Colonic mucosa (tissue), 4 donors: ENCODE measurements around the gene TARM1. TPM values are rescaled to one million over a fixed set of nuclear protein-coding genes. Genes with fewer than 3 reads are reported as not detected.
"Not testable (repeated sequence)": the region's sequence is repeated elsewhere in the genome, so short reads cannot be mapped to it uniquely, and the experiment has no call there.

Experiments
- DNase-seq: peaks from one replicate; pipeline ENCODE4 v3.0.0-alpha.2; 2020
- H3K27ac ChIP-seq: fragments of 200-600 bp; one replicate; pipeline ENCODE4 v1.8.0; 2021
- H3K27me3 ChIP-seq: fragments of 200-600 bp; one replicate; pipeline ENCODE4 v1.8.0; 2021
- H3K36me3 ChIP-seq: fragments of 200-600 bp; one replicate; pipeline ENCODE4 v1.8.0; 2021
- H3K4me1 ChIP-seq: fragments of 200-600 bp; one replicate; pipeline ENCODE4 v1.8.0; 2021; ENCODE audit warnings: mild to moderate bottlenecking
- H3K4me3 ChIP-seq: fragments of 200-600 bp; one replicate; pipeline ENCODE4 v1.8.0; 2021
- H3K9ac ChIP-seq, 2 donors: one replicate each; pipeline ENCODE4 v1.7.0; 2013; ENCODE audit warnings: control low read depth in 2 of 2, low read depth in 2 of 2, low read length in 2 of 2
- H3K9me3 ChIP-seq: fragments of 200-600 bp; one replicate; pipeline ENCODE4 v1.8.0; 2021
- CTCF ChIP-seq: fragments of 200-600 bp; IDR thresholded peaks from one replicate; pipeline ENCODE4 v1.8.0; 2022; ENCODE audit warnings: antibody characterized with exemption, mild to moderate bottlenecking
- intact Hi-C: fragments of 100-400 bp; cut with DNase I; formaldehyde crosslinking; loops from one replicate; pipeline ENCODE4 v1.14.1; 2022
- total RNA-seq, 2 donors: library from RNA; stranded (reverse); fragmentation: NEBNext Ultra II Directional in 1 of 2; extraction: Animal tissue kit (Norgen Biotek cat#: 25700) in 1 of 2; gene quantifications; one replicate each; pipeline ENCODE4 v1.2.1, GENCODE V29; 2021
- donor health status: healthy.
- donor health status: DM: no; HTN: no; CAD: no.
- donor health status: DM: no; HTN: no; CAD: no.

TARM1 gene
- total RNA-seq, 2 donors from 2014 or later, result not detected

GRCh38 chr19:54105796-54106195 lies 24.6 kb upstream of the TARM1 start:
- H3K27ac ChIP-seq, result no peak overlapping the region
- H3K9me3 ChIP-seq, result no peaks in the 10 kb centered on the region
- intact Hi-C loops, result no loop called here
- TF ChIP-seq CTCF, result no peak
- no peaks in the 10 kb centered on the region for H3K4me1 ChIP-seq
- H3K9ac ChIP-seq, result no peak overlapping the region
- H3K36me3 ChIP-seq, result peaks cover 5% of the 10 kb centered on the region
- H3K4me3 ChIP-seq, result no peak overlapping the region
- H3K27me3 ChIP-seq, result no peaks in the 10 kb centered on the region
- no peak for DNase-seq

DNA sequence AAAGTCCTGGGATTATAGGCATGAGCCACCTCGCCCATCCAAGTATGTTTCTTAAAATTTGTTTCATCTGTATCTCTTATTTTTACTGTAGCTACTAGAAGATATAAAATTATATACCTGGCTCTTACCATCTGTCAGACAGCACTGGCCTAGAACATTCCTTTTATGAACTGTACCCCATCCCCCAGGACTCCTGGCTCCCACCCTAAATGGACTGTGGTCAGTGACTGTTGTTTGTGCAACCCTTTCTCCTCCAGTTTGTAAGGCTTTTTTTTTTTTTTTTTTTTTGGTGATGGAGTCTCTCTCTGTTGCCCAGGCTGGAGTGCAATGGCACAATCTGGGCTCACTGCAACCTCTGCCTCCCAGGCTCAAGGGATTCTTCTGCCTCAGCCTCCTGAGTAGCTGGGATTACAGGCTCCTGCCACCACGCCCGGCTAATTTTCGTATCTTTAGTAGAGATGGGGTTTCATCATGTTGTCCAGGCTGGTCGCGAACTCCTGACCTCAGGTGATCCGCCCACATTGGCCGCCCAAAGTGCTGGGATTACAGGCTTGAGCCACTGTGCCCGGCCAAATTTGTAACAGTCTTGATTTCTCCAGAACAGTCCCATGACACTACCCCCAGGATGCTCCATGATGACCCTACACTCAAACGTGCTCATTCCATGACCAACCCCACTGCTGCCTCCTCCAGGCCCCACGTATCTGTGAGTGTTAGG lies 24.0 kb upstream of the TARM1 start:
- intact Hi-C loops, result no loop called here
- no peaks in the 10 kb centered on the region for H3K9me3 ChIP-seq
- H3K4me1 ChIP-seq, result no peaks in the 10 kb centered on the region
- H3K27ac ChIP-seq, result no peak overlapping the region
- no peaks in the 10 kb centered on the region for H3K27me3 ChIP-seq
- no peak for DNase-seq
- no peak overlapping the region for H3K4me3 ChIP-seq
- TF ChIP-seq CTCF, result no peak
- peaks cover 5% of the 10 kb centered on the region for H3K36me3 ChIP-seq
- no peak overlapping the region for H3K9ac ChIP-seq

DNA sequence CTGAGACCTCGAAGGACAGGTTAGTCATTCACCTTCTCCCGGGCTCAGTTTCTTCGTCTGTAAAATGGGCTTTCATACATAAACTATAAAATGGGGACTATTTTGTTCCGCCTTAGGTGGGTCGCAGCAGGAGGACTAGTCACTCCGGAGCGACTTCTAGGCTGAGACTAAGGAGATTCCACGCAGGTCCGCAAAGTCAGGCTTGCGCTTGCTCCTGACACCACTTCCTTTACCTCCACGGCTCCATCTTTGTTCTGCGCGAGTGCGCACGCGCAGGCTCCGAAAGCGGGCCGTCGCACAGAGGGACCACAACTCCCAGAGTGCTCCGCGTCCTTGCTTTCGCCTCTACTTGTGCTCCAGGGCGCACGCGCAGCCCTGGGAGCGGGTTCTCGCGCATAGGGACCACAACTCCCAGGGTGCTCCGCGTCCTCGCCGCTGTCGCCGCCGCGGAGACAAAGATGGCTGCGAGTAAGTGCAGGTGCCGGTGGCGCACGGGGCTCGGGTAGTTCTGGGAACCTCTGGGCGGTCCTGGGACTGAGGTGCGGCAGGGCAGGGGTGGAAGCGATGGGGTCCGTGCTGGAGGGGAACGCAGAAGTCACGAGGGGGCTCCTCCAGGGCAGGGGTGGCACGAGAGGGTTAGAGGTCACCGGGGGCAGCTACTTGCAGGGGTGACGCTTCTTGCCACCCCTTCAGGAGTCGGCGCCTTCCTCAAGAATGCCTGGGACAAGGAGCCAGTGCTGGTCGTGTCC lies 21.4 kb upstream of the TARM1 start, which contains the start of gene NDUFA3:
NDUFA3 (plus strand) TSS at position 435 of the 749 bp plus-strand sequence; CDS start at position 459, 24 bp downstream.
- Histone ChIP-seq H3K27ac (peak within 1 kb of the TSS; percentile 50), H3K9me3 (no peaks in the 10 kb centered on the region), H3K36me3 (no peaks in the 10 kb centered on the region), H3K27me3 (no peaks in the 10 kb centered on the region), H3K4me3 (peak within 1 kb of the TSS; percentile 95), H3K4me1 (no peaks in the 10 kb centered on the region), H3K9ac (peak within 1 kb of the TSS; percentile 91 to 96)
- TF ChIP-seq CTCF, result no peak
- DNase-seq, result peak; percentile 97
- intact Hi-C loops, result no loop called here

DNA sequence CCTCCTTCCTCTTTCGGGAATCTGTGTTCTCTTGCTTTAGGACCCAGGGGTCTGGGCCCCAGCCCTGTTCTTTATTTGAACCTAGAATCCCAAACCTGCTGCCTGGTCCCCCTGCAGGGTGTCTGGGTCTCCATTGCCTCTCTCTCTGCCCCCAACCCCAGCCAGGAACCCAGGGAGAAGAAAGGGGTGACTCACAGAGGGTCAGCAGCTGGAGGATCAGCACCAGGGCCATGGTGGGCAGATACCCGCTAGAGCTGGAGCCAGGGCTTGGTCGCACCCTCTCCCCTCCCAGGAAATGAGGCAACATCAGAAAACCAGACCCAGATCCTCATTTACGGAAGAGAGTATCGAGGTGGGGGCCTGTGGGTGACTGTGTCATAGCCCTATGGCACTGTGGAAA lies 19.4 kb upstream of the TARM1 start, which contains the start of gene OSCAR:
OSCAR (minus strand) TSS at position 243 of the 400 bp plus-strand sequence; CDS start at position 232, 11 bp downstream.
- Histone ChIP-seq H3K4me1 (no peaks in the 10 kb centered on the region), H3K27ac (no peak within 1 kb of the TSS), H3K27me3 (no peaks in the 10 kb centered on the region), H3K9ac (no peak within 1 kb of the TSS), H3K4me3 (no peak within 1 kb of the TSS), H3K9me3 (no peaks in the 10 kb centered on the region), H3K36me3 (no peaks in the 10 kb centered on the region)
- no peak for DNase-seq
- no peak for TF ChIP-seq CTCF
- intact Hi-C loops, result no loop called here

- intact Hi-C loops, H3K9me3 ChIP-seq, H3K36me3 ChIP-seq, H3K4me1 ChIP-seq, H3K9ac ChIP-seq, H3K27me3 ChIP-seq, H3K27ac ChIP-seq, H3K4me3 ChIP-seq, DNase-seq: not testable (repeated sequence)
These were observed 18.7 kb upstream of the TARM1 start for GRCh38 chr19:54099903-54100255.
